ENCODE results near the gene BFSP2.
A peak's percentile ranks its signal among the peaks of the same experiment; 100 is the strongest.

The BFSP2 gene

DNA sequence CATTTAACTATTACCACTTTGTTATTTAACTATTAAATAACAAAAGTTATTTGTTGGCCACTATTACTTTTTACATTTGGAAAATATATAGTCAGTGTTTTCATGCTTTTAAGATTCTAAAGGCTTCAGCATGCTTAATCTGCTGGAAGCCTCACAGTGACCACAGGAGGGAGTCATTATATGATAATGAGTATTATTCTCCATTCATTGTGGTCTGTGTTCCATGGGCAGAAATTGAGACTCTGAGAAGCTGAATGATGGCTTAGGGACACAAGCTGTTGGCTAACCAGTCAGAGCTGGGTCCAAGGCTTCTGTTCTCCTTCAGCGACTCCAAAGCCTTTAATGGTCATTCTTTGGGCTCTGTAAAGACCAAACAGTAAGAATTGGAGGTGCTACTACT, 64.7 kb downstream of the BFSP2 start:
- no peak for TF ChIP-seq EZH2phosphoT487 (IDR thresholded peaks at IDR 0.05; ENCODE audit: low read length)
- TF ChIP-seq EZH2 (optimal IDR thresholded peaks at IDR 0.05; ENCODE audit: low read depth, low read length), result no peak
- TF ChIP-seq, protein P1, sequence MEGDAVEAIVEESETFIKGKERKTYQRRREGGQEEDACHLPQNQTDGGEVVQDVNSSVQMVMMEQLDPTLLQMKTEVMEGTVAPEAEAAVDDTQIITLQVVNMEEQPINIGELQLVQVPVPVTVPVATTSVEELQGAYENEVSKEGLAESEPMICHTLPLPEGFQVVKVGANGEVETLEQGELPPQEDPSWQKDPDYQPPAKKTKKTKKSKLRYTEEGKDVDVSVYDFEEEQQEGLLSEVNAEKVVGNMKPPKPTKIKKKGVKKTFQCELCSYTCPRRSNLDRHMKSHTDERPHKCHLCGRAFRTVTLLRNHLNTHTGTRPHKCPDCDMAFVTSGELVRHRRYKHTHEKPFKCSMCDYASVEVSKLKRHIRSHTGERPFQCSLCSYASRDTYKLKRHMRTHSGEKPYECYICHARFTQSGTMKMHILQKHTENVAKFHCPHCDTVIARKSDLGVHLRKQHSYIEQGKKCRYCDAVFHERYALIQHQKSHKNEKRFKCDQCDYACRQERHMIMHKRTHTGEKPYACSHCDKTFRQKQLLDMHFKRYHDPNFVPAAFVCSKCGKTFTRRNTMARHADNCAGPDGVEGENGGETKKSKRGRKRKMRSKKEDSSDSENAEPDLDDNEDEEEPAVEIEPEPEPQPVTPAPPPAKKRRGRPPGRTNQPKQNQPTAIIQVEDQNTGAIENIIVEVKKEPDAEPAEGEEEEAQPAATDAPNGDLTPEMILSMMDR (IDR thresholded peaks at IDR 0.05; ENCODE audit: low read length), result peak; percentile 55
- no peaks in the 10 kb centered on the region for H3K9me3 ChIP-seq (replicated peaks; ENCODE audit: insufficient read depth, low read length)
- peak overlapping the region; percentile 78; the same call in 1 of the 2 replicates for H3K27ac ChIP-seq (ENCODE audit: low read length)
- no peaks in the 10 kb centered on the region for H3K79me2 ChIP-seq (ENCODE audit: low read length)
- H3K36me3 ChIP-seq (replicated peaks; ENCODE audit: insufficient read depth, low read length), result no peaks in the 10 kb centered on the region
- H4K20me1 ChIP-seq (ENCODE audit: insufficient read depth, low read length), result no peaks in the 10 kb centered on the region
- peaks cover 86% of the 10 kb centered on the region for H3K4me1 ChIP-seq (ENCODE audit: low read length)
- no peak overlapping the region for H3K4me2 ChIP-seq (ENCODE audit: low read depth, low read length)
- no peak overlapping the region for H2AFZ ChIP-seq (ENCODE audit: low read length)
- peaks cover 69% of the 10 kb centered on the region for H3F3A ChIP-seq (ENCODE audit: insufficient read depth, low read length)
- H3K4me3 ChIP-seq (ENCODE audit: low read length), result no peak overlapping the region
- H3K9ac ChIP-seq (ENCODE audit: low read length), result no peak overlapping the region
- no peaks in the 10 kb centered on the region for H3K9me2 ChIP-seq (replicated peaks; ENCODE audit: insufficient read depth, low read length)
- DNase-seq, result peak; percentile 65
- no peaks in the 10 kb centered on the region for H3K27me3 ChIP-seq (replicated peaks; ENCODE audit: insufficient read depth, low read length)

DNA sequence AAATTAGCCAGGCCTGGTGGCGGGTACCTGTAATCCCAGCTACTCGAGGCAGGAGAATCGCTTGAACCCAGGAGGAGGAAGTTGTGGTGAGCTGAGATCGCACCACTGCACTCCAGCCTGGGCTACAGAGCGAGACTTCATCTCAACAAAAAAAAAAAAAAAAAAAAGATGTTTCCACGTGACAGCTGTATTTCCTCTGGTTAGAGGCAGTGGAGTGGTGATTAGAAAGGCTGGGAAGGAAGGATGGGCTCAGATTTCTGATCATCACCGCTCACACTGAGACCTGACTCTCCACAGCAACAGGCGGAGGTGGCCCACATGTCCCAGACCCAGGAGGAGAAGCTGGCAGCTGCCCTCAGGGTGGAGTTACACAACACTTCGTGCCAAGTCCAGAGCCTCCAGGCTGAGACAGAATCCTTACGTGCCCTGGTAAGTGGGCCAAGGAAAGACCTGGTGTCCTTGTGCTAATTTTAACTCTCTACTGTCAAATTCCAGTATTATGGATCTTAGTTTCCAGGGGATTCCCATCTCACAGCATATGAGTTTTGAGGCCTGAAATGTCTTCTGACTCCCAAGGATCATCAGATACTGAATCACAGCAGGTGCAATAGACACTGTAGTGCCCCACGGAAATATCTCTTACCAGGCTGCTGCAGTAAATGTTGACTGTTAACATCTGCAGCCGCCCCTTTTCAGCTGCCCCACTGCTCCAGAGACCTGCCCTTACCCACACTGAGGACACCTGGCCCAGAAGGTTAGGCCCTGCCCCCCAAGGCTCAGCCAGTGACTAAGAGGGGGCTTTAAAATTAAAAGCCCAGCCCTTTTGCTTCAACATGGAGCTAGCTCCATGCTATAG, 66.9 kb downstream of the BFSP2 start:
- Histone ChIP-seq H3K27me3 (replicated peaks; ENCODE audit: insufficient read depth, low read length) (no peaks in the 10 kb centered on the region), H3K4me3 (ENCODE audit: low read length) (peak overlapping the region; percentile 35; the same call in 1 of the 2 replicates), H3K4me1 (ENCODE audit: low read length) (peaks cover 64% of the 10 kb centered on the region), H3K9ac (ENCODE audit: low read length) (peak overlapping the region; percentile 79), H3K79me2 (ENCODE audit: low read length) (no peaks in the 10 kb centered on the region), H3K4me2 (ENCODE audit: low read depth, low read length) (peak overlapping the region; percentile 73), H3K27ac (ENCODE audit: low read length) (peak overlapping the region; percentile 98), H3K9me3 (replicated peaks; ENCODE audit: insufficient read depth, low read length) (no peaks in the 10 kb centered on the region), H3K36me3 (replicated peaks; ENCODE audit: insufficient read depth, low read length) (no peaks in the 10 kb centered on the region), H3K9me2 (replicated peaks; ENCODE audit: insufficient read depth, low read length) (no peaks in the 10 kb centered on the region), H4K20me1 (ENCODE audit: insufficient read depth, low read length) (no peaks in the 10 kb centered on the region), H2AFZ (ENCODE audit: low read length) (peak overlapping the region; percentile 20; the same call in 1 of the 2 replicates), H3F3A (ENCODE audit: insufficient read depth, low read length) (peaks cover 54% of the 10 kb centered on the region)
- DNase-seq, result peak; percentile 80
- no peak for TF ChIP-seq EZH2phosphoT487 (IDR thresholded peaks at IDR 0.05; ENCODE audit: low read length)

DNA sequence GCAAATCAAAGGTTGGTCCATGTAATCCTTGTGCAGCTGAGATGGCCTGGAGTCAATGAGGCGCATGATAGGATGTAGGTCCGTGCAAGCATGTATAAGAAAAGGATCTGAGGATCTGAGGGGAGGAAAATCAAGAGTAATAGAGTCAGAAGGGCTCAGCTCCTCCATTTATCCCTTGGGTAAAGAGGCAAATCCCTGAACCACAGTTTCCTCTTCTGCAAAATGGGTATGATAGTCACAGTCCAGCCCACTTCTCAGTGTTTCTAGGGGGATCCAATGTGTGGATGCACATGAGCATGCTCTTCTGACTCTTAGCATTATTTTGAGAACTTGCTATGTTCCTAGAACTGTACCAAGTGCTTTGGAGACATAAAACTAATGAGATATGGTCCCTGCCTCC, 67.9 kb downstream of the BFSP2 start:
- Histone ChIP-seq H4K20me1 (ENCODE audit: insufficient read depth, low read length) (no peaks in the 10 kb centered on the region), H3K27me3 (replicated peaks; ENCODE audit: insufficient read depth, low read length) (no peaks in the 10 kb centered on the region), H3K9ac (ENCODE audit: low read length) (peak overlapping the region; percentile 29), H2AFZ (ENCODE audit: low read length) (peak overlapping the region; percentile 21; the same call in 1 of the 2 replicates), H3K4me3 (ENCODE audit: low read length) (no peak overlapping the region), H3K4me1 (ENCODE audit: low read length) (peaks cover 58% of the 10 kb centered on the region), H3K36me3 (replicated peaks; ENCODE audit: insufficient read depth, low read length) (no peaks in the 10 kb centered on the region), H3K9me2 (replicated peaks; ENCODE audit: insufficient read depth, low read length) (no peaks in the 10 kb centered on the region), H3K9me3 (replicated peaks; ENCODE audit: insufficient read depth, low read length) (no peaks in the 10 kb centered on the region), H3K27ac (ENCODE audit: low read length) (peak overlapping the region; percentile 77), H3F3A (ENCODE audit: insufficient read depth, low read length) (peaks cover 49% of the 10 kb centered on the region), H3K4me2 (ENCODE audit: low read depth, low read length) (peak overlapping the region; percentile 46), H3K79me2 (ENCODE audit: low read length) (peaks cover 1% of the 10 kb centered on the region; the same call in 1 of the 2 replicates)
- TF ChIP-seq EZH2 (optimal IDR thresholded peaks at IDR 0.05; ENCODE audit: low read depth, low read length) (no peak), EZH2phosphoT487 (IDR thresholded peaks at IDR 0.05; ENCODE audit: low read length) (no peak)
- TF ChIP-seq, protein P1 (IDR thresholded peaks at IDR 0.05; ENCODE audit: low read length), result no peak
- no peak for DNase-seq

Measured in MM.1S (cell line).